NK-92 (cell line): Measurements from ENCODE around the gene ZCCHC24.

Experiments used
- DNase-seq: peaks from one replicate; lab custom pipeline; 2025; ENCODE audit not compliant: unreplicated experiment; lab: John Stamatoyannopoulos, UW

ZCCHC24 gene

GRCh38 chr10:79473496-79474095 lies 28.2 kb upstream of the ZCCHC24 start:
- no peak for DNase-seq

- DNase-seq, result no peak
Measured at GRCh38 chr10:79472951-79473350, 27.5 kb upstream of the ZCCHC24 start.

GRCh38 chr10:79472449-79472848 lies 27.0 kb upstream of the ZCCHC24 start:
- DNase-seq, result no peak

GRCh38 chr10:79471776-79472175 lies 26.4 kb upstream of the ZCCHC24 start:
- DNase-seq, result no peak

- DNase-seq, result no peak
Measured at GRCh38 chr10:79470096-79470495, 24.7 kb upstream of the ZCCHC24 start.

- no peak for DNase-seq
Measured at GRCh38 chr10:79468841-79469585, 23.6 kb upstream of the ZCCHC24 start.

GRCh38 chr10:79468015-79468560 lies 22.7 kb upstream of the ZCCHC24 start:
- DNase-seq, result no peak

GRCh38 chr10:79465341-79465740 lies 19.9 kb upstream of the ZCCHC24 start:
- no peak for DNase-seq

GRCh38 chr10:79463578-79464496 lies 18.4 kb upstream of the ZCCHC24 start:
- DNase-seq, result no peak

GRCh38 chr10:79460687-79461086 lies 15.3 kb upstream of the ZCCHC24 start:
- DNase-seq, result no peak

GRCh38 chr10:79459243-79459642 lies 13.8 kb upstream of the ZCCHC24 start:
- no peak for DNase-seq

GRCh38 chr10:79458483-79458882 lies 13.1 kb upstream of the ZCCHC24 start:
- no peak for DNase-seq

- no peak for DNase-seq
Measured at GRCh38 chr10:79457256-79457785, 11.9 kb upstream of the ZCCHC24 start.

GRCh38 chr10:79454259-79454658 lies 8.8 kb upstream of the ZCCHC24 start:
- no peak for DNase-seq

GRCh38 chr10:79453392-79453791 lies 8.0 kb upstream of the ZCCHC24 start:
- DNase-seq, result no peak

- no peak for DNase-seq
Measured at GRCh38 chr10:79452174-79452611, 6.8 kb upstream of the ZCCHC24 start.

GRCh38 chr10:79451046-79451699 lies 5.7 kb upstream of the ZCCHC24 start:
- DNase-seq, result no peak

GRCh38 chr10:79449181-79450146 lies 4.0 kb upstream of the ZCCHC24 start:
- no peak for DNase-seq

GRCh38 chr10:79448732-79449049 lies 3.3 kb upstream of the ZCCHC24 start:
- DNase-seq, result no peak
